Measurements from ENCODE around the gene MPPED1.

Gene MPPED1

DNA sequence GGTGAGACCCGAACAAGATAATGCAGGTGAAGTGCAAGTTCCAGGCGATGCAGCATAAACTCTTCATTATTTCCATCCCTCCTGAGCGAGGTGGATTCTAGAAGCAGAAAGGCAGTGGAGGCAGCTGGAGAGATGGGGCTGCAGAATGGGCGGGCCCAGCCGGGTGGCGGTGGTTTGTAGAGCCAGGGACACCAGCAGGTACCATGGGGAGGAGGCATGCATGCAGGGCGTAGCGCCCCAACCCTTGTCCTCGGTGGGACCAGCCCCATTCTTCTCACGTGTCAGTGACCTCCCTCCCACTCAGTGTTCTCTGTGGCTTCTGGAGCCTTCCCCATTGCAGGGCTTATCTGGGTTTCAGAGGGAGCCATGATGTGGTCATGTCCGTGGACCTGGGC is 38.0 kb downstream of the MPPED1 start:
- no peak for DNase-seq

DNA sequence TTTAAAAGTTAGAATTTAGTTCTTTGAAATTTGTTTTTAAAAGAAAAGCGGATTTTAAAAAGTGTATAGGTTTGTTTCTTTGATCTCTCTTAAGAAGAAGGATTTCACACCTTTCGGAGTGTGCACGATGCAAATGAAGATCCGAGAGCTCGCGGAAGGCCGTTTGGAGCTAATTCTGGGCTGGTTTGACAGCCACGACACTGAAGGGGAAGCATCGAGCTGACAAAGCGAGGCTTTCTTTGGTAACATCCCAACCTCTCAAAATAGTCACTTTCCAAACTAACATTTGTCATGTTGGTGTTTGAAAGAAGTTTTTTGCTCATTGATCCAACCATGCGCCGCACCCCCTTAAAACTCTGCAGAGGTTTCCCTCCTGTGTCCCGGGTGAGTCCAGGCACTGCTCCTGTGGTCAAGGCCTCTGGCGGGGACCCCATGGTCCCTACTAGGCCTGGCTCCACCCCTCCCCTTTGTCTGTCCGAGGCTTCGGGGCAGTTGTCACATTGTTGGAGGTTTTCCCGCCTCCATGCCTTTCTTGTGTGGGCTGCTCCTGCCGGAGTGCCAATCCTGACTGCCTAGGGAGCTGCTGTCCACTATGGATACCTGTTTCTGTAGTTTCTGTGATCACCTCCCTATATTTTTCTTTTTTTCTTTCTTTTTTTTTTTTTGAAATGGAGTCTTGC is 39.7 kb downstream of the MPPED1 start:
- DNase-seq, result no peak

DNA sequence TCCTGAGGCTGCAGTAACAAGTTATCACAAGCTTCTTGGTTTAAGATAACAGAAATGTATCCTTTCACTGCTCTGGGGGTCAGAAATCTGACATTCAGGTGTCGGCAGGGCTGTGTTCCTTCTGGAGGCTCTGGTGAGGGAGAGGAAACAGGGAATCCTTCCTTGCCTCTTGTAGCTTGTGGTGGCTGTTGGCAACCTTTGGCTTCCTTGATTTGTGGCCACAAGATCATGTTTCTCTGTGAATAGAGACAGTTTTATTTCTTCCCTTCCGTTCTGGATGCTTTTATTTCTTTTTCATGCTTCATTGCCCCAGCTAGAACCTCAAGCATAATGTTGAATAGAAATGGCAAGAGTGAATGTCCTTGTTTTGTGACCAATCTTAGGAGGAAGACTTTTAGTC is 44.0 kb downstream of the MPPED1 start:
- no peak for DNase-seq

DNA sequence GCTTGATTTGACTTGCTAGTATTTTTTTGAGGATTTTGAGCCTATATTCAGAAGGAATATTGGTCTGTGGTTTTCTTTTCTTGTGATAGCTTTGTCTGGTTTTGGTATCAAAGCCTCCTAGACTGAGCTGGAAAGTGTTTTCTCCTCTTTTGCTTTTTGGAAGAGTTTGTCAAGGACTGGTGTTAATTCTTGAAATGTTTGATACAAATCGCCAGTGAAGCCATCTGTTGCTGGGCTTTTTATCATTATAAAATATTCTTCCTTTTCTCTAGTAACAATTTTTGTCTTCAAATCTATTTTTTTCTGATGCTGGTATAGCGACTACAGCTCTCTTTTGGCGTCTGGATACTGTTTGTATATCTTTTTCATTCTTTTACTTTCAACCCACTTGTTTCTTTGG is 45.2 kb downstream of the MPPED1 start:
- DNase-seq, result no peak

DNA sequence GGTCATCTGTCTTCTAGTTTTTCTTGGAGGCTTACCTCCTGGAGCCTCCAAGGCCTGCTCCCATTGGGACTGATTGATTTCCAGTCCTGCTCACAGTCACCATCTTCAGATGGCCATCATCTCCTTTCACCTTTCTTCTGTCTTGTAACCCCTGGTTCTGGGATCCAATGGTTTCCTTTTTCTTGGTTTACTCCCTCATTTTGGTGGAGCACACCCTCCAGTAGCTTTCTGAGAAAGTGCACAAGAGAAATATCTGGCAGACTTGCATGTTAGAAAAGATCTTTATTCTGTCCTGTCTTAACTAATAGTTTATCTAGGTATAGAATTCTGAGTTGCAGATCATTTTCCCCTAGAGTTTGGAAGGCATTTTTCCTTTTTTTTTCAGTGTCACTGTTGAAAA is 50.9 kb downstream of the MPPED1 start:
- DNase-seq, result no peak

DNA sequence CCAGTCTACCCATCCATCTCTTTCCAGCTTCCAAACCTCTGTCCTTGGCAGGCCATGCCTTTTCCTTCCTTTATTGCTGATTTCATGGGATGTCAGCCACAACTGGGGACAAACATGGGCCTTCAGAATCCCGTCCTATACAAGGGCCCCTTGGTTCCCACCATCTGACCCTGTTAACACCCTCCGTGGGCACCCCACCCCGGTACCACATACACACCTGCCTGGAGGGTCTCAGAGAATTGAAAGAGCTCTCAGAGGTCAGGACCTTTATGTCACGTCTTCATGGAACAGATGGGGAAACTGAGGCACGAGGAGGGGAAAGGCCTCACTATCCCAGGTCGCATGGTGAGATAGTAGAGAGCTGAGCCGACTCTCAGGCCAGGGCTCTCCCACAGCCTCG is 53.0 kb downstream of the MPPED1 start:
- no peak for DNase-seq

DNA sequence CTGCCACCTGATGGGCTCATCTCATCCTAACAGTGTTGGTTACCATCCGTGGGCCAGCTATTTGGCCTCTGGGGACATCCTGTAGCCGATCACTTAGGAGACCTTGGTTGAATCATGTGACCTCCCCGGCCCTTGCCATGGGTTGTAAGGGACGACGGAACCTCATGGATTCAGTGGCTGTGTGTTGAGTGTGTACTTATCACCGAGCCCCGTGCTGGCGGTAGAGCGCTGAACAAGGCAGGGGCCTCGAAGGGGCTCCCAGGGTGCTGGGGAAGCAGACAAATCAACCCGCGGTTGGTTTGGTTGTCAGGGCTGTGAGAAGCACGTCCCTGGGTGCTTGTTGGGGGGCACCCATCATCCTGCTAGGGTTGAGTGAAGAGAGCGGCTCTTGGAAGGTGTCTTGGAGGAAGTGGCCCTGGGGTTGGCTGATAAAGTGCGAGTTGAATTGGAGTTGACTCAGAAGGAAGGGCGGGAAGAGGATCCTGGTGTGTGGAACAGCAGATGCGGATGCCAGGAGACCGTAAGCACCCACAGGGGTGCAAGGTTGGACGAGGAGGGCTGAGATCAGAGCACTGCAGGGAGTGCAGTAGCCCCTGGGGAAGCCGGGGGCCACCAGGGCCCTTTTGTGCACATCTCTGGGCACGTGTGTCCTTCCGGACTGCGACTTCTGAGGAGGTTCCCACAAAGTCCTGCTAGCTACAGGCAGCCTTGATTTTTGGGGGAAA is 53.6 kb downstream of the MPPED1 start:
- DNase-seq, result no peak

DNA sequence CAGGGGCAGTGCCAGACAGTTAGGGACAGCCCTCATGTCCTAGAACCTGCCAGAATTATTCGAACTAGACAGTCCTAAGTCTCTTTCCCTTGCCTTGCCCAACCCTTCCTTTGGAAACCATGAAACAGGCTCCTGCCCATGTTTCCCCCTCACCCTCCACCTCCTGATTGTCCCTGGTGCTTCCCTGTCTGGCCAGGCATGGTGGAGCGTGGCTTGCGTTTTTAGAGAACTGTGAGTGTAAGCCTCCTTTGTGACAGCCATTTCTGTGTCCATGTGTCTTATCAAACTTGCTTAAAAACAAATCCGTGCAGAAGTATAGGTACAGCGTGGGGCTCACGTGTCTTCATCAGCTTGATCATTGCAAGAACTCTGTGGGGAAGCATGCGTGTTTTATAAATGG is 54.9 kb downstream of the MPPED1 start:
- no peak for DNase-seq

DNA sequence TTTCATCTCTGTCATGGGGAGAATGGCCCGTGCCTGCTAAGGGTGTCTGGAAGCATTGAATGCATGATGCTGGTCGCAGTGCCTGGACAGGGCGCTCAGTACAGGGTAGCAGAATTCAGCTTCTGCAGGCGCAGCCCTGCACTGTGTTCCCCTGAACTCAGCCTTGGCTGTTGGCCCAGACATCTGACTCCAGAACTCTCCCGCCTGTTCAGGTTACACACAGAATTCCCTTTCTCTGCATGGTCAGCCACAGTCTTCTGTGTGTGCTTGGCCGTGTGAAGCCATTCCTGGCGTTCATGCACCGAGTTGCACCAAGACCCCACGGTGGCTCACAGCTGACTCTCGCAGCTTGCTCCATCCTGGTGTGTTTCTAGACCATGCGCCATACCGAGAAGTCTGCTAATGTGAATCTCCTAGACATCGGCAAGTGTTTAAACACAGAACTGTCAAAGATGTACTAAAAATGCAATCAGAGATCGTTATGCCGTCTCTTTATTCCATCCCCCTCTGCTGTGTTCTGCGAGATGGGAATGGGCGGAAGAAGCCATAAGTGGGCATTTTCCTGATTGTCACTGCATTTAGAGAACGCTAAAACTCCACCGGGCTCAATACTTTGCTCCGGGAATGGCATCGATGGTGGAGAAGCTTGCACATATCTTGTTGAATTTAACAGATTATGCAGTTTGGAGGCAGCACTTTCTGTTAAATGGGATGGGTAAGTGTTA is 55.6 kb downstream of the MPPED1 start:
- DNase-seq, result no peak

DNA sequence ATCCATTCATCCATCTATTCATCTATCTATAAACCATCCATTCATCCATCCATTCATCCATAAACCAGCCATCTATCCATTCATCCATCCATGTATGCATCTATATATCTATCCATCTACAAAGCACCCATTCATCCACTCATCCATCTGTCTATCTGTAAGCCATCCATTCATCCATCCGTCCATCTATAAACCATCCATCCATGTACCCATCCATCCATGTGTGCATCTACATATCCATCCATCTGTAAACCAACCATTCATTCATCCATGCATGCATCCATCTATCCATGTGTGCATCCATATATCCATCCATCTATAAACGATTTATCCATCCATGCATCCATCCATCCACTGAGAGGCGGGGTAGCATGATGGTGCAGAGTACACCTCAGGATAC is 58.4 kb downstream of the MPPED1 start:
- no peak for DNase-seq

DNA sequence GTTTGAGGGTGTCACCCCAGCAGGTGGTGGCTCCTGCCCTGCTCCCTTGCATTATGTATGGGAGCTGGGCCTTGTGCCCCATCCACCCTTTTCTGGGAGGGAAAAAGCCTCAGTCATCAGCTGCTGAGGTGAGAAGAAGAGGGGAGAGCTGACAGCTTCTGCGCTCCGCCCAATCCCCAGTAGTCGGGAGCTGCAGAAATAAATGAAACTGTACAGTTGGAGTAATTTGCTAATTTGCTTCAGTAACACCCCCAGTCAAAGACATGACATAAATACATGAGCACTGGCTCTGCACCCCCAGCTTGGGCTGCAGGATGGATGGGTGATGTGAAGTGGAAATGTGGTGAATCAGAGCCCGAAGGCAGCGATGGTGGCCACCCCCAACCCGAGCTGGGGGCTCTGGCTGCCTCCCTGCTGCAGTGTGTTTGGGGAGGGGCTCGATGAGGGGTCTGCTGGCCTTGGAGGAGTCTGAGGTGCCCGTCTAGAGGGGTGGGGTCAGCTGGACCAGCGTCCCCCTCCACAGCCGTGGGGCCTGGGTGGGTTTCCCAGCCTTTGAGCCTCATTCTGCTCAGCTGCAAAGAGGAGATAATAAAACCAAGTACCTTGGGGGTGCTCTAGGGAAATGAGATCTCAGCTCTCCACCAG is 59.2 kb downstream of the MPPED1 start:
- DNase-seq, result no peak

DNA sequence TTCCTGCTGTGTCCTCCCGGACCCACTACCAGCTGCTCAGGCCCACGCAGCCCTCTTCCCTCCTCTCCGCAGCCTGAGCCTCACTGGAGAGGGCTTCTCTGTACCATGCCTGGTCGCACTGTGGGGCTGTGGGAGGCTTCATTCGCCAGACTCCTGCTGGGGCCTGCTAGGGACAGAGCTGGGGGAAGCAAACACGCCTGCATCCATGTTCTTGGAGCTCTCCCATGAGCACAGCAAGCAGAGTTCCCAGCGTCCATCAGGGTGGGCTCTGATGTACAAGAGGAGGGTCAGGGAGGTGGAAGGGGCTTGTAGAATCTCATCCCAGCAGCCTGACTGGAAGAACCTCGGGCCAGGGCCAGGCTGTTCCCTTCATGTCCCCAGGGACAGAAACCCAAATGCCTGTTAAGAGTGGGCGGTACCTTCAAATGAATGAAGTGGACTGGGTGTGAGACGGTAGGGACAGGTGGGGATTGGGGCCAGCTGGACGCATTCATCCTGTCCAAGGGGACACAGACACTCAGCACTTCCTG is 59.9 kb downstream of the MPPED1 start:
- DNase-seq, result no peak

DNA sequence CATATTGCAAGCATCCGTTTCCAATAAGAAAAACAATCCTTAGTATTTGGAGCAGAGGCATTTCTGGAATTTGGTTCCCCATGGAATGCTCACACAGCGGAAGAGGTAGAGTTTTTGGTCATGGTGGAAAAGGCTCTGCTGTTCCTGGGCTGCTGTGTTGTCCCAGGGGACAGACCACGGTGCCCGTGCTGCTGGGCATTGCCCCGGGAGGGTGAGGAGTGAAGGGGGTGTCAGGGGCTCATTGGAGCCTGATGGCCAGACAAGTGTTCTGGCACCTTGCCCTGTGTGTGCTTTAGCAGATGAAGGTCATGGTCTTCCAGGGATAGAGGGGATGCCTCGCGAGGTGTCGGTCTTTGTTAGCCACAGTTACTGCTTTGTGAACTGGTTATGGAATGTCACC is 61.2 kb downstream of the MPPED1 start:
- no peak for DNase-seq

DNA sequence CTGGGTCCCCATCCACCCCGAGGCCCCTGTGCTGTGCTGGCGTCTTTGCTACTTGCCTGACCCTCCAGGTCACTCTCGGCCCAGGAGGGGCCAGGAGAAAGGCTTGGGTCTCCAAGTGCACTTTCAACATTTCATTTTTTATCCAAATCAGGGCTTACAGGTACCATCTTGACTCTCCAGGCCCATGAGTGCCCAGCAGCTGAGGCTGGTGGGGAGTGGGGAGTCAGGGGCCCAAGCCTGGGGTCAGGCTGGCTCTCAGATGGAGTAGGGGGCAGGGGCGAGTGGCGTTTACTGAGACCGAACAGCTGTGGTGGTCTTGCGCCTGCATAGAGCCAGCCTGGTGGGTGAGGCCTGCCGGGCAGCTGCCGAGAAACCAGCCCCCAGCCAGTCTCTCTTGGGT is 61.6 kb downstream of the MPPED1 start:
- no peak for DNase-seq

DNA sequence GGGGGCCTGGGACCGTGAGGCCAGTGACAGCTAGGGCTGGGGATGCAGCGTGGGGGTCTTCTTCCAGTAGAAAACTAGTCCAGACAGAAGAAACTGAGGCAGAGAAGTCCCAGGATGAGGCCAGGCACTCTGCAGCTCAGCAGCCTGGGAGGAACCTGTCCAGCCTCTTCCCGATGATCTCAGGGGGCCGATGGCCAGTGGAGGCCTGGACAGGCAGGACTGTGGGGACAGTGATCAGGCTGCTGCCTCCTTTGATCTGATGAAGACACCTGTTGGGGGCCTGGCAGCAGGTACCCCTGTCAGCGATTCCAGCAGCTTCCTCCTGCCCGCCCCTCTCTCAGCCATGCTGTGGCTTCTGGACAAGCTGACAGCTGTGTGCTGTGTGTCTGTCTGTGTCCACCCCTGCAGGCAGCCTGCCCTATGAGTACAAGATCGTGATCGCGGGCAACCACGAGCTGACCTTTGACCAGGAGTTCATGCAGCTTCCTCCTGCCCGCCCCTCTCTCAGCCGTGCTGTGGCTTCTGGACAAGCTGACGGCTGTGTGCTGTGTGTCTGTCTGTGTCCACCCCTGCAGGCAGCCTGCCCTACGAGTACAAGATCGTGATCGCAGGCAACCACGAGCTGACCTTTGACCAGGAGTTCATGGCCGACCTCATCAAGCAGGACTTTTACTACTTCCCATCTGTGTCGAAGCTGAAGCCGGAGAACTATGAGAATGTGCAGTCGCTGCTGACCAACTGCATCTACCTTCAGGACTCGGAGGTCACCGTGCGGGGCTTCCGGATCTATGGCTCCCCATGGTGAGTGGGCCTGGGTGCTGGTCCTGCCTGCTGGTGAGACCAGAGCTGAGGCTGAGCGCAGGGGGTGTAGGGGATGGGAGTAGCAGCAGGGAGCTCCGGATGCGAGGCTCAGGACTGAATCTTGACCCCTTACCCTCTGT is 62.6 kb downstream of the MPPED1 start:
- no peak for DNase-seq

DNA sequence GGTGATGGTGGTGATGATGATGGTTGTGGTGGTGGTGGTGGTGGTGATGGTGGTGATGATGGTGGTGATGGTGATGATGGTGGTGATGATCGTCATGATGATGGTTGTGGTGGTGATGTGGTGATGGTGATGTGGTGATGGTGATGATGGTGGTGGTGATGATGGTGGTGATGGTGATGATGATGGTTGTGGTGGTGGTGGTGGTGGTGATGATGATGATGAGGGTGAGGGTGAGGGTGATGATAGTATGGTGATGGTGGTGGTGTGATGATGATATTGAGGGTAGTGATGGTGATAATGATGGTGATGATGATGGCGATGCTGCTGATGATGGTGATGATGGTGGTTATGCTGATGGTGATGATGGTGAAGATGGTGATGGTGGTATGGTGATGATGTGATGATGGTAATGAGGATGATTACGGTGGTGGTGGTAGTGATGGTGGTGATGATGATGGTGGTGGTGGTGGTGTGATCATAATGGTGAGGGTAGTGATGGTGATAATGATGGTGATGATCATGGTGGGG is 63.8 kb downstream of the MPPED1 start:
- no peak for DNase-seq

DNA sequence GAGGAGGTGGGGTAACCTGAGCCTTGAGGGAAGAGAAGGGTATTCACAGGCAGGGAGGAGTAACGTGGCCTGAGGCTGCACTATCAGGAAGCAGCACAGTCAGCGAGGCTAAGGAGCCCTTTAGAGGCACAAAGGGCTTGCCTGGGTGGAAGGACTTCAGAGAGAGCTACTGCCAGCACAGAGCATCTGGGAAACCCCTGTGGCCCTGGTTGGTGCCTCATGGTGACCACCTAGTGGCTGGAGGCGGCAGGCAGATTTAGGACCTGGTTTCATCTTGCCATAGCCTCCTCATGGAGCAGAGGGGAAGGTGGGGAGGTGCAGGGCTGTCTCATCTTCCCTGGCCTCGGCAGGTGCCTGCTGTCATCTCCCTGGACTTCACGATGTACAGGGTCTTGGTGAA is 64.5 kb downstream of the MPPED1 start:
- DNase-seq, result no peak

DNA sequence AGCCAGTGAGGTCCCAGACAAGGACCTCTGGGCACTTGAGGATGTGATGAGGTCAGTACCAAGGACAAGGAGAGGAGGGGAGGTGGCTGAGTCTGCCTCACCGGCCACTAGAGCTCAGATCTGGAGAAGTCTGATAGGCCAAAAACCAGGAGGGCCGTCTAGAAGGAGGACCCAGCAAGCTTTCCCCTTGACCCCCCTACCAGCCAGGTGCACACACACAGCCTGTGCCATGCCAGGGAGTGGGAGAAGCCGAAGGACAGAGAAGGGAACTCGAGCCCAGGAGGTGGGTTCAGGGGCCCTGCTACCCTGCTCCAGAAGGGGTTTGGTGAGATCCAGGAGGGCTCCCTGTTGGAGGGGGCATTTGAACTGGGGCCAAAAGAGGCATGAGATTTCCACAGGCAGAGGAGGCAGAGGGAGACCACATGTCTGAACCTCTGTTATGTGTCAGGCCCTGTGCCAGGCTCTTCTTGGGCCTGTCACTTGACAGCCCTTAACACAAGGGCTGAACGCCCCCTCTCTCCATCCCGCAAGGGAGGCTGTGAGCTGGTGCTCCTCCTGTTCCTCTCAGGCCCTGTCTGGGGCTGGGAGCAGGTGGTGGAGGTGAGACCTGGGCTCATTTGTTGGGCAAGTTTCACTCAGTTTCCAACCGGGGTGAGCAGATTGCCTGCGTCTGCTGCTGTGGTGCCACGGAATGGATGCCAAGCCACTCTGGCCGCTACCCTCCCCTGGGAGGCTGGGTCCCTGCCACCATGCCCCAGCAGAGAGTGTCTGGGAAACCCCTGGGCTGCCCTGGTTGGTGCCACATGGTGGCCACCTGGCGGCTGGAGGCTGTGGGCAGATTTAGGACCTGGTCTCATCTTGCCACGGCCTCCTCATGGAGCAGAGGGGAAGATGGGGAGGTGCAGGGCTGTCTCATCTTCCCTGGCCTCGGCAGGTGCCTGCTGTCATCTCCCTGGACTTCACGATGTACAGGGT is 65.2 kb downstream of the MPPED1 start:
- no peak for DNase-seq

DNA sequence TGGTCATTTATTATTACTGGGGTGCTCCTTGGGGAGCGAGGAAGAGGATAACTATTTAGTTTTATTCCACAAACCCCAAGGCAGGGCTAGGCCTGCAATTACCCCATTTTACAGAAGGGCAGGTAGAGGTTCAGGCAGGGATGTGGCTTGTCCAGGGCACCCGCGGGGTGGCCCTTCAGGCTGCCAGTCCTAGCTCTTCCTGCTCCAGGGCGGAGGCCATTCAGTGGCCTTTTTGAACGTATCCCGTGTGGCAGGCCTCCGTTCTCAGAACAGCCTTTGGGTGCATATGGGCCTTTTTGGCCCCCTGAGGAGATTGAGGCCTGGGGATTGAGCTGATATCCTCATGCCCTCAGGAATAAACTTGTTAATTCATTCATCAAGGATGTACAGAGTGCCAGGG is 66.2 kb downstream of the MPPED1 start:
- no peak for DNase-seq

DNA sequence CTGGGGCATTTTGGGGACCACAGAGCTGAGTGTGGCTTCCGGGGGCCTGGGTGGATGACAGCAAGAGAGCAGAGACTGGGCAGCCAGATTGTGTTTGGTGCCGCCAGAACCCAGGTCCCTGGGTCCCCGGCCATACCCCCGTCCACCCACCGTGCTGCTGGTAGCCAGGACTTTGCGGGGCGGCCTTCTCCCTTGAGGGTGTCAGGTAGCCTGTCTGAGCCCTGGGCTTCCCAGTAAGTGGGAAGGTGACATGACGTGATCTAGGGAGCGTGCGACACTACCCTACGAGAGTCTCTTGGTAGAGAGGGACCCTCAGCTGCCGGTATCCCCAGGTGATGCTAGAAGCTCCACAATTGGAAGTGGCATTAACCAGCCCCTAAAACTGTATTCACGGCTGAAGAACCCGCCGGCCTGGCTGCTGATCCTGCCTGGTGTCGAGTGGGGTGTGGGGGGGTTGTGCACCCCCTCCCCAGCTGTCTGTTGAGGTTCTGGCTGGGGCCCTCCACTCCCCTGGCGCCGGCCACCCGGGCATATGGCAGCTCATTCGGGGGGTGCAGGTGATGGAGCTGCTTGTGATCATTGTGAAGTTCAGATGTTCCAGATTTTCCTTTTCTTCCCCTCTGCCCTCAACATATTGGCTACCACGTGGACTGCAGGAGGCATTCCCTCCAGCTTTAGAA is 66.9 kb downstream of the MPPED1 start:
- no peak for DNase-seq

Data from NCI-H524 treated with DMSO at 0.1 percent for 48 hours (cell line).